ENCODE results near the gene NUAK1.

- TF ChIP-seq CTCF (IDR thresholded peaks at IDR 0.05) (no peak), POLR2A (IDR thresholded peaks at IDR 0.05) (no peak), EP300 (IDR thresholded peaks at IDR 0.05) (no peak)
Observed at GRCh38 chr12:106081606-106082005, 57.1 kb downstream of the NUAK1 start.
